Stimulated activated CD4-positive, alpha-beta T cell treated with anti-CD3 and anti-CD28 coated beads, Interleukin-4, amount 100 ng/mL, for 48 hours (primary cell): ENCODE measurements around the gene GPC6.
"Not testable (repeated sequence)": the region's sequence is repeated elsewhere in the genome, so short reads cannot be mapped to it uniquely, and the experiment has no call there.

Source experiments
- DNase-seq, 2 donors: peaks; one replicate each; pipeline ENCODE4 v3.0.0-alpha.2; 2020; ENCODE audit warnings: low read depth in 2 of 2

The GPC6 gene

GRCh38 chr13:94298346-94298745 lies 1071.7 kb downstream of the GPC6 start:
- DNase-seq: no peak

GRCh38 chr13:94300401-94300800 lies 1073.8 kb downstream of the GPC6 start:
- no peak for DNase-seq

- no peak for DNase-seq
Measured at GRCh38 chr13:94301487-94301886, 1074.9 kb downstream of the GPC6 start.

- DNase-seq: not testable (repeated sequence)
Measured at GRCh38 chr13:94302847-94303565, 1076.4 kb downstream of the GPC6 start.

- no peak for DNase-seq
Measured at GRCh38 chr13:94303644-94304174, 1077.1 kb downstream of the GPC6 start.

GRCh38 chr13:94305033-94305432 lies 1078.4 kb downstream of the GPC6 start:
- DNase-seq: no peak

GRCh38 chr13:94305463-94305862 lies 1078.9 kb downstream of the GPC6 start:
- DNase-seq: no peak

- no peak for DNase-seq
Measured at GRCh38 chr13:94305934-94306333, 1079.3 kb downstream of the GPC6 start.

- DNase-seq: no peak
Measured at GRCh38 chr13:94308832-94309231, 1082.2 kb downstream of the GPC6 start.

- no peak for DNase-seq
Measured at GRCh38 chr13:94309576-94309975, 1083.0 kb downstream of the GPC6 start.

- no peak for DNase-seq
Measured at GRCh38 chr13:94309997-94310855, 1083.6 kb downstream of the GPC6 start.

GRCh38 chr13:94311893-94312292 lies 1085.3 kb downstream of the GPC6 start:
- no peak for DNase-seq

- no peak for DNase-seq
Measured at GRCh38 chr13:94312511-94313216, 1086.1 kb downstream of the GPC6 start.

- no peak for DNase-seq
Measured at GRCh38 chr13:94313321-94313910, 1086.8 kb downstream of the GPC6 start.

- no peak for DNase-seq
Measured at GRCh38 chr13:94313926-94314325, 1087.3 kb downstream of the GPC6 start.

GRCh38 chr13:94315188-94315587 lies 1088.6 kb downstream of the GPC6 start:
- no peak for DNase-seq

GRCh38 chr13:94317063-94317491 lies 1090.5 kb downstream of the GPC6 start:
- DNase-seq: no peak

GRCh38 chr13:94318418-94318817 lies 1091.8 kb downstream of the GPC6 start:
- no peak for DNase-seq

- no peak for DNase-seq
Measured at GRCh38 chr13:94319501-94319900, 1092.9 kb downstream of the GPC6 start.

GRCh38 chr13:94322925-94323763 lies 1096.5 kb downstream of the GPC6 start:
- DNase-seq: no peak
